ENCODE data around the gene TSPAN14.

The TSPAN14 gene

DNA sequence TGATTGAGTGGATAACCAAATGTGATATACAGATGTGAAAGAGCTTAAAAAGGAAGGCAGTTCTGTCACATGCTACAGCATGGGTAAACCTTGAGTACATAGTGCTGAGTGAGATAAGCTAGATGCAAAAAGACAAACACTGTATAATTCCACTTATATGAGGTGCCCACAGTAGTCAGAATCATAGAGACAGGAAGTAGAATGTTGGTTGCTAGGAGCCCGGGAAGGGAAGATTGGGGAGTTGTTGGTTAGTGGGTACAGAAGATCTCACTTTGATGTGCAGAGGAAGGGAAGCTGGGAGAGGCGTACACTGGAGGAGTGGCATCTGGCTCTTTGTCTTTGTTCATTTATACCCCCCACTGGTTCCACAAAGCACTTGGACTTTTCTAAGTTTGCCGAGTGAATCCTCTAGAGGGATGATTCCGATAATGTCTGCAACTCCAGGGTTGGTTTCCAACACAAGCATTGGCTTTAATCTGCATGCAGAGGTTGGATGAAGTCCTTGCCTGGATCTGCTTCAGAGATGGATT lies 39.5 kb downstream of the TSPAN14 start:
- TF ChIP-seq, protein P1, sequence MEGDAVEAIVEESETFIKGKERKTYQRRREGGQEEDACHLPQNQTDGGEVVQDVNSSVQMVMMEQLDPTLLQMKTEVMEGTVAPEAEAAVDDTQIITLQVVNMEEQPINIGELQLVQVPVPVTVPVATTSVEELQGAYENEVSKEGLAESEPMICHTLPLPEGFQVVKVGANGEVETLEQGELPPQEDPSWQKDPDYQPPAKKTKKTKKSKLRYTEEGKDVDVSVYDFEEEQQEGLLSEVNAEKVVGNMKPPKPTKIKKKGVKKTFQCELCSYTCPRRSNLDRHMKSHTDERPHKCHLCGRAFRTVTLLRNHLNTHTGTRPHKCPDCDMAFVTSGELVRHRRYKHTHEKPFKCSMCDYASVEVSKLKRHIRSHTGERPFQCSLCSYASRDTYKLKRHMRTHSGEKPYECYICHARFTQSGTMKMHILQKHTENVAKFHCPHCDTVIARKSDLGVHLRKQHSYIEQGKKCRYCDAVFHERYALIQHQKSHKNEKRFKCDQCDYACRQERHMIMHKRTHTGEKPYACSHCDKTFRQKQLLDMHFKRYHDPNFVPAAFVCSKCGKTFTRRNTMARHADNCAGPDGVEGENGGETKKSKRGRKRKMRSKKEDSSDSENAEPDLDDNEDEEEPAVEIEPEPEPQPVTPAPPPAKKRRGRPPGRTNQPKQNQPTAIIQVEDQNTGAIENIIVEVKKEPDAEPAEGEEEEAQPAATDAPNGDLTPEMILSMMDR (IDR thresholded peaks at IDR 0.05; ENCODE audit: low read depth, low read length): no peak
- H3K4me3 ChIP-seq (ENCODE audit: low read depth, low read length): no peak overlapping the region
- peak; percentile 89 for DNase-seq (ENCODE audit: low read depth, low spot score)
- in situ Hi-C loops (cut with HindIII; ENCODE audit: low sequenced_read_pairs): no loop called here

DNA sequence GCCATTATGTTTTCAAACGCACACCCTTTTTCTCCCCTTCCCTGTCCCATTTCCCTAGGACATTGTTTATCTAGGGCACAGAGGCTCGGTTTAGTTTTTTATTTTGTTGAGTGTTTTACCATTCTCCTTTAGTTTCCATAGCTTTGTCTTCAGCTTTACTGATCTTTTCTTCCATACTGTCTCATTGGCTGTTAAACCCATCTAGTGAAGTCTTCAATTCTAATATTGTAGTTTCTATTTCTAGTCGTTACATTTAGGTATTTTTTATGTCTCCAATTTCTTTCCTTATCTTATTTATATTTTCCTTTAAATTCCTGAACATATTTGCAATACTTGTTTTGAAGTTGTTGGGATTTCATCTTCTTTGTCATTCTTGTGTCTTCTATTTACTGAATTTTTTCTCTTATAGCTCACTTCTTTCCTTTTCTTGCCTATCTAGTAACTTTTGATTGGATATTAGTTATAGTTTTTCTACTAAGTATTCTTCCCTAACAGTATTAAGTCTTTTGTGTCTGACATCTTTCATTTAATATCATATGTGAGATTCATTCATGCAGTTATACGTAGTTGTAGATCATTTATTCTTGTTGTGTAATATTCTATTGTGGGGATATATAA lies 42.6 kb downstream of the TSPAN14 start:
- in situ Hi-C loops (cut with HindIII; ENCODE audit: low sequenced_read_pairs): no loop called here
- no peak for DNase-seq (ENCODE audit: low read depth, low spot score)
- no peak overlapping the region for H3K4me3 ChIP-seq (ENCODE audit: low read depth, low read length)
- TF ChIP-seq, protein P1 (IDR thresholded peaks at IDR 0.05; ENCODE audit: low read depth, low read length): no peak

DNA sequence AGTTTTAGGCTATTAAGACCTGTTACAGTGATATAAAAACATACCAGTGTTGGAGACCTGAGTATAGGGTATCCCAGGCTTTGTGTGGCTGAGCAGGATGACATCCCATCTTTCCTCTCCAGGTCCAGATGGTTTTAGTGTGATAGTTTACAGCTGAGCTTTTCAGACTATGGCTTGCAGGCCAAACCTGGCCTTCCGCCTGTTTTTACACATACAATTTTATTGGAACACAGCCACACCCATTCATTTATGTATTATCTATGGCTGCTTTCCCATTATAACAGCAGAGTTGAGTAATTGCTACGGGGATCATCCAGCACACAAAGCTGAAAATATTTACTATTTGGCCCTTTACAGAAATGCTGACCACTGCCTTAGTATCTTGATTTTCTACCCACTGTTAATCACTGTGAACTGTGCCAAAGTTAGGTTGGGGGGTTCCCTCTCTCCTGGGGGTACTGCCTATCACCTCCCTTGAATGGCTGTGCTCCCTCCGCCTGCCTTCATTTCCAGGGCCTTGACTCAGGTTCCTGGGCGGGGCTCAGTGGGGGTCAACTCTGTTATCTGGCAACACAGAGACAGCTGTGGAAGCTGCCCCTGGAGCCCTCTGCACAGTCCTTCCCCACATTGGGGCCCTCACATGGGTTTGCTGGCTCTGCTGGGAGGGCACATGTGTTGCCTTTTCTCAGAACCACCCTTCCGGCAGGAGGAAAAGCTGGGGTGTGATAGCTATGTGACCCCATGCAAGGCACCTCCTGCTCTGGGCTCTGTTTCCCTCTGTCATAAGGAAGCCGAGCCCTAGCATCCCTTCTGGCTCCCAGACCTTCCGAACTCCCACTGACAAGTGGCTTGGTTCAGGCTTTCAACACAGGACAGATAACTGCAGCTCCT lies 43.3 kb downstream of the TSPAN14 start:
- peak; percentile 52 for DNase-seq (ENCODE audit: low read depth, low spot score)
- in situ Hi-C loops (cut with HindIII; ENCODE audit: low sequenced_read_pairs): no loop called here
- no peak overlapping the region for H3K4me3 ChIP-seq (ENCODE audit: low read depth, low read length)
- TF ChIP-seq, protein P1 (IDR thresholded peaks at IDR 0.05; ENCODE audit: low read depth, low read length): no peak

DNA sequence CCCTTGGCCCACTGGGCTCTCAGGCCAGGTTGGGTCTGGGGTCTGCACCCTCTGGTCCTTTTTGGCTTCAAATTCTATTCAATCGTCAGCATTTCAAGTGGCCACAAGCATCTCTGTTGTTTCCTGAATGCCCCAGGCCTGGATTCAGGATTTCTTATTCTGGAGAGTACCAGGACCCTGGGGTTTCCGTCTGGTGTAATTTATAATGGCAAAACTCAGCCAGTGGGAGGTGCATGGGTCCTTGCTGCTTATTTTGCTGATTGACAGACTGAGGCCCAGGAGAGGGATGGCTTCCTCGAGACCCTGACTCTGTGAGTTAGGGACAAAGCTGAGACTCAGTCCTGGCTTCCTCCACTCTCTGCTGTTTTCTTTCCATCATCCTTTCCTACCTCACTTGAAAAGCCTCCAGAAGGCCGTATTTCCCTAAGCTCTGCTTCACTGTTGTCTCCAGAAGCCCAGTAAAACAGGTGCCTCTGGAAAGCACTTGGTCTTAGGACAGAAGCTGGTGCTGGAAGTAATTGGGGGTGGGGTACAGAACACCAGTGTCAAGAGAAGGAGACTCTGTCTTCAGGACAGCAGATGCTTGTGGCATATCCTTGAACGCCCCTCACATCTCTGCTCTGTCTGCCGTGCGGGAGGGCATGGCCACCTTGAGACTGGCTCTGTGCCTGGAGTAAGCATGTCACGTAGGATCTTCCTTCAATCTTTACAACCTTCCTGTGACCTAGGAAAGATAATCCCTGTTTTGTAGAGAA lies 44.1 kb downstream of the TSPAN14 start:
- no peak overlapping the region for H3K4me3 ChIP-seq (ENCODE audit: low read depth, low read length)
- DNase-seq (ENCODE audit: low read depth, low spot score): no peak
- in situ Hi-C loops (cut with HindIII; ENCODE audit: low sequenced_read_pairs): no loop called here
- TF ChIP-seq, protein P1 (IDR thresholded peaks at IDR 0.05; ENCODE audit: low read depth, low read length): no peak

DNA sequence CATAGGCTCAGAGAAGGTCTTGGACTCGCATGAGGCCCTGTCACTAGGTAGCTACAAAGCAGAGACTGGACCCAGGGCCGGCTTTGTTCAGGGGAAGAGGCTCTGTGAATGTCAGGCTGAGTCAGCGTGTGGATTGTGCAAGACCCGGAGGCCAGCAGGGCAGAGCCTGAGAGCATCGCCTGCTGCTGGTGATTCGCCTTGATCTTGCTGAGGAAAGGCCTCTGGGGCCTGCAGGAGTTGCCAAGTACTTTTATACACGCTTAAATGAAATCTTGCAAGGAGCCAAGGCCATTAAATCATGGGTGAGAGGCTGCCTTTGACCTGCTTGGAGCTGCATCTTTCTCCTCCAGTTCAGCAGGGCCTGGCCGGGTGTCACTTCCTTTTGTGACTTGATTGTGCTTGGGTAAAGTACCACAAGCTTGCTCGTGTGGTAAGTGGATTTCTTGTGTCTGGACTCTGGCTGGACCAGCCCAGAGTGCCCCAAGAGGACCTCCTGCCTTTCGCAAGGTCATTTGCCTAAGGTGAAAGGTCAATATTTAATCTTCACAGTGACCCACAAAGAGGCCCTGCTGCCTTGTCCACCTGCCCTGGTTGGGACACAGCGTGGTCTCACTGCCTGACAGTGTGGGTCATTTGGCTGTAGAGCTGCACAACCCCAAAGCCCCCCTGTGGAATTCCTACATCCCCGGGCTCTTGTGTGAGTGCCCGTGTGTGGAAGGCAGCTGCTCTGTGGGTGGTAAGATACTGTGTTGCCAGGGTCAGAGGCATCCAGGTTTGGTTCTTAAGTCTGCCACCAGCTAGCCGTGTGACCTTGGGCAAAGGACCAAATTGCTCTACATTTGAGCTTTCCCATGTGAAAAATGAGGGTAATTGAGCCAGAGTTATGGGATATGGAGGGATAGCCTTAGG lies 45.0 kb downstream of the TSPAN14 start:
- in situ Hi-C loops (cut with HindIII; ENCODE audit: low sequenced_read_pairs): no loop called here
- H3K4me3 ChIP-seq (ENCODE audit: low read depth, low read length): no peak overlapping the region
- TF ChIP-seq, protein P1 (IDR thresholded peaks at IDR 0.05; ENCODE audit: low read depth, low read length): peak; percentile 11
- DNase-seq (ENCODE audit: low read depth, low spot score): peak; percentile 96
